ENCODE data around the gene TRPM6.

The TRPM6 gene

GRCh38 chr9:74724317-74724716, 163.4 kb downstream of the TRPM6 start:
- Mint-ChIP-seq H3K4me3 (no peak overlapping the region), H3K27ac (no peak overlapping the region), H3K36me3 (no peaks in the 10 kb centered on the region), H3K9me3 (no peaks in the 10 kb centered on the region), H3K4me1 (no peaks in the 10 kb centered on the region)
- no peak for ATAC-seq
- no peak for DNase-seq (ENCODE audit: low spot score in 2 of 2)

- no peaks in the 10 kb centered on the region for H3K36me3 Mint-ChIP-seq
- DNase-seq (ENCODE audit: low spot score in 2 of 2): no peak
- ATAC-seq: no peak
- H3K4me1 Mint-ChIP-seq: no peaks in the 10 kb centered on the region
- no peak overlapping the region for H3K4me3 Mint-ChIP-seq
- no peaks in the 10 kb centered on the region for H3K9me3 Mint-ChIP-seq
- H3K27ac Mint-ChIP-seq: no peak overlapping the region
Measured at GRCh38 chr9:74721696-74722660, 165.7 kb downstream of the TRPM6 start.

GRCh38 chr9:74719306-74719705, 168.4 kb downstream of the TRPM6 start:
- Mint-ChIP-seq H3K4me1 (no peaks in the 10 kb centered on the region), H3K27ac (no peak overlapping the region), H3K9me3 (no peaks in the 10 kb centered on the region), H3K4me3 (no peak overlapping the region), H3K36me3 (no peaks in the 10 kb centered on the region)
- ATAC-seq (no peak), DNase-seq (ENCODE audit: low spot score in 2 of 2) (no peak)

GRCh38 chr9:74718709-74719108, 169.0 kb downstream of the TRPM6 start:
- H3K27ac Mint-ChIP-seq: no peak overlapping the region
- H3K9me3 Mint-ChIP-seq: no peaks in the 10 kb centered on the region
- no peak for ATAC-seq
- no peaks in the 10 kb centered on the region for H3K4me1 Mint-ChIP-seq
- no peaks in the 10 kb centered on the region for H3K36me3 Mint-ChIP-seq
- H3K4me3 Mint-ChIP-seq: no peak overlapping the region
- no peak for DNase-seq (ENCODE audit: low spot score in 2 of 2)

GRCh38 chr9:74711341-74711740, 176.4 kb downstream of the TRPM6 start:
- H3K4me3 Mint-ChIP-seq: no peak overlapping the region
- H3K9me3 Mint-ChIP-seq: no peaks in the 10 kb centered on the region
- no peaks in the 10 kb centered on the region for H3K4me1 Mint-ChIP-seq
- DNase-seq (ENCODE audit: low spot score in 2 of 2): no peak
- H3K27ac Mint-ChIP-seq: no peak overlapping the region
- no peak for ATAC-seq
- no peaks in the 10 kb centered on the region for H3K36me3 Mint-ChIP-seq

GRCh38 chr9:74697535-74697934, 190.2 kb downstream of the TRPM6 start:
- no peaks in the 10 kb centered on the region for H3K9me3 Mint-ChIP-seq
- H3K36me3 Mint-ChIP-seq: no peaks in the 10 kb centered on the region
- no peak for ATAC-seq
- H3K4me3 Mint-ChIP-seq: no peak overlapping the region
- DNase-seq (ENCODE audit: low spot score in 2 of 2): no peak
- no peaks in the 10 kb centered on the region for H3K4me1 Mint-ChIP-seq
- no peak overlapping the region for H3K27ac Mint-ChIP-seq

GRCh38 chr9:74696520-74696919, 191.2 kb downstream of the TRPM6 start:
- no peak overlapping the region for H3K4me3 Mint-ChIP-seq
- no peak overlapping the region for H3K27ac Mint-ChIP-seq
- H3K36me3 Mint-ChIP-seq: no peaks in the 10 kb centered on the region
- H3K9me3 Mint-ChIP-seq: no peaks in the 10 kb centered on the region
- DNase-seq (ENCODE audit: low spot score in 2 of 2): no peak
- H3K4me1 Mint-ChIP-seq: no peaks in the 10 kb centered on the region
- peak; percentile 28 for ATAC-seq

- Mint-ChIP-seq H3K27ac (no peak overlapping the region), H3K4me3 (no peak overlapping the region), H3K36me3 (no peaks in the 10 kb centered on the region), H3K9me3 (no peaks in the 10 kb centered on the region), H3K4me1 (no peaks in the 10 kb centered on the region)
- ATAC-seq: no peak
- no peak for DNase-seq (ENCODE audit: low spot score in 2 of 2)
Measured at GRCh38 chr9:74691058-74691457, 196.7 kb downstream of the TRPM6 start.

- no peaks in the 10 kb centered on the region for H3K4me1 Mint-ChIP-seq
- H3K36me3 Mint-ChIP-seq: no peaks in the 10 kb centered on the region
- DNase-seq (ENCODE audit: low spot score in 2 of 2) (no peak), ATAC-seq (no peak)
- H3K27ac Mint-ChIP-seq: no peak overlapping the region
- H3K9me3 Mint-ChIP-seq: no peaks in the 10 kb centered on the region
- H3K4me3 Mint-ChIP-seq: no peak overlapping the region
Measured at GRCh38 chr9:74683322-74683721, 204.4 kb downstream of the TRPM6 start.

GRCh38 chr9:74681906-74682305, 205.8 kb downstream of the TRPM6 start:
- Mint-ChIP-seq H3K27ac (no peak overlapping the region), H3K4me3 (no peak overlapping the region), H3K36me3 (no peaks in the 10 kb centered on the region), H3K9me3 (no peaks in the 10 kb centered on the region), H3K4me1 (no peaks in the 10 kb centered on the region)
- DNase-seq (ENCODE audit: low spot score in 2 of 2): no peak
- ATAC-seq: no peak

- Mint-ChIP-seq H3K27ac (no peak overlapping the region), H3K4me1 (no peaks in the 10 kb centered on the region), H3K9me3 (no peaks in the 10 kb centered on the region), H3K36me3 (no peaks in the 10 kb centered on the region), H3K4me3 (no peak overlapping the region)
- ATAC-seq: no peak
- no peak for DNase-seq (ENCODE audit: low spot score in 2 of 2)
Measured at GRCh38 chr9:74674077-74674476, 213.6 kb downstream of the TRPM6 start.

All from stimulated activated effector memory CD8-positive, alpha-beta T cell treated with anti-CD3 and anti-CD28 coated beads, Interleukin-12 subunit alpha, Interleukin-12 subunit beta, amount 100 ng/mL, for 72 hours (primary cell).